Parathyroid adenoma (tissue), 2 donors: Measurements from ENCODE around the gene TP53AIP1.

ENCODE experiments used
- H2AFZ ChIP-seq: fragments of 300-600 bp; sonication (generic); one replicate; pipeline ENCODE4 v1.7.0; 2017; ENCODE audit warnings: antibody characterized with exemption, mild to moderate bottlenecking
- H3K27ac ChIP-seq: fragments of 300-600 bp; sonication (generic); one replicate; pipeline ENCODE4 v1.7.0; 2017
- H3K27me3 ChIP-seq: fragments of 300-600 bp; sonication (generic); one replicate; pipeline ENCODE4 v1.7.0; 2017; ENCODE audit warnings: low read length; ENCODE audit not compliant: control insufficient read depth, insufficient read depth
- H3K36me3 ChIP-seq: fragments of 300-600 bp; sonication (generic); one replicate; pipeline ENCODE4 v1.7.0; 2017; ENCODE audit warnings: low read length; ENCODE audit not compliant: control insufficient read depth, insufficient read depth
- H3K4me1 ChIP-seq: fragments of 300-600 bp; sonication (generic); one replicate; pipeline ENCODE4 v1.7.0; 2017; ENCODE audit warnings: control low read depth
- H3K4me2 ChIP-seq: fragments of 300-600 bp; sonication (generic); one replicate; pipeline ENCODE4 v1.7.0; 2017; ENCODE audit warnings: low read length
- H3K4me3 ChIP-seq: fragments of 300-600 bp; sonication (generic); one replicate; pipeline ENCODE4 v1.7.0; 2017; ENCODE audit warnings: low read depth, low read length
- H3K79me2 ChIP-seq: fragments of 300-600 bp; sonication (generic); one replicate; pipeline ENCODE4 v1.7.0; 2017; ENCODE audit warnings: control low read depth
- H3K9ac ChIP-seq: fragments of 300-600 bp; sonication (generic); one replicate; pipeline ENCODE4 v1.7.0; 2017; ENCODE audit warnings: mild to moderate bottlenecking
- H3K9me3 ChIP-seq: fragments of 300-600 bp; sonication (generic); one replicate; pipeline ENCODE4 v1.7.0; 2017; ENCODE audit warnings: low read length; ENCODE audit not compliant: control insufficient read depth
- TF ChIP-seq, protein P1 (sequence below): fragments of 300-600 bp; sonication (generic); IDR thresholded peaks from one replicate; pipeline ENCODE4 v1.7.0; 2017; ENCODE audit warnings: antibody characterized with exemption, mild to moderate bottlenecking
- donor health status: primary hyperparathyroidism.

The TP53AIP1 gene

GRCh38 chr11:128919216-128919615 is 23.5 kb downstream of the TP53AIP1 start:
- no peak overlapping the region for H3K4me3 ChIP-seq
- no peak overlapping the region for H3K27ac ChIP-seq
- H2AFZ ChIP-seq = no peak overlapping the region
- TF ChIP-seq, protein P1, sequence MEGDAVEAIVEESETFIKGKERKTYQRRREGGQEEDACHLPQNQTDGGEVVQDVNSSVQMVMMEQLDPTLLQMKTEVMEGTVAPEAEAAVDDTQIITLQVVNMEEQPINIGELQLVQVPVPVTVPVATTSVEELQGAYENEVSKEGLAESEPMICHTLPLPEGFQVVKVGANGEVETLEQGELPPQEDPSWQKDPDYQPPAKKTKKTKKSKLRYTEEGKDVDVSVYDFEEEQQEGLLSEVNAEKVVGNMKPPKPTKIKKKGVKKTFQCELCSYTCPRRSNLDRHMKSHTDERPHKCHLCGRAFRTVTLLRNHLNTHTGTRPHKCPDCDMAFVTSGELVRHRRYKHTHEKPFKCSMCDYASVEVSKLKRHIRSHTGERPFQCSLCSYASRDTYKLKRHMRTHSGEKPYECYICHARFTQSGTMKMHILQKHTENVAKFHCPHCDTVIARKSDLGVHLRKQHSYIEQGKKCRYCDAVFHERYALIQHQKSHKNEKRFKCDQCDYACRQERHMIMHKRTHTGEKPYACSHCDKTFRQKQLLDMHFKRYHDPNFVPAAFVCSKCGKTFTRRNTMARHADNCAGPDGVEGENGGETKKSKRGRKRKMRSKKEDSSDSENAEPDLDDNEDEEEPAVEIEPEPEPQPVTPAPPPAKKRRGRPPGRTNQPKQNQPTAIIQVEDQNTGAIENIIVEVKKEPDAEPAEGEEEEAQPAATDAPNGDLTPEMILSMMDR = no peak
- H3K4me1 ChIP-seq = no peaks in the 10 kb centered on the region
- no peak overlapping the region for H3K4me2 ChIP-seq
- no peaks in the 10 kb centered on the region for H3K79me2 ChIP-seq
- H3K36me3 ChIP-seq = no peaks in the 10 kb centered on the region
- no peaks in the 10 kb centered on the region for H3K27me3 ChIP-seq
- no peak overlapping the region for H3K9ac ChIP-seq
- H3K9me3 ChIP-seq = no peaks in the 10 kb centered on the region

GRCh38 chr11:128917144-128917724 is 25.4 kb downstream of the TP53AIP1 start:
- Histone ChIP-seq H3K27me3 (no peaks in the 10 kb centered on the region), H3K36me3 (no peaks in the 10 kb centered on the region), H2AFZ (no peak overlapping the region), H3K79me2 (no peaks in the 10 kb centered on the region), H3K4me3 (no peak overlapping the region), H3K27ac (no peak overlapping the region), H3K4me1 (no peaks in the 10 kb centered on the region), H3K4me2 (no peak overlapping the region), H3K9me3 (no peaks in the 10 kb centered on the region), H3K9ac (no peak overlapping the region)
- TF ChIP-seq, protein P1 = no peak

DNA sequence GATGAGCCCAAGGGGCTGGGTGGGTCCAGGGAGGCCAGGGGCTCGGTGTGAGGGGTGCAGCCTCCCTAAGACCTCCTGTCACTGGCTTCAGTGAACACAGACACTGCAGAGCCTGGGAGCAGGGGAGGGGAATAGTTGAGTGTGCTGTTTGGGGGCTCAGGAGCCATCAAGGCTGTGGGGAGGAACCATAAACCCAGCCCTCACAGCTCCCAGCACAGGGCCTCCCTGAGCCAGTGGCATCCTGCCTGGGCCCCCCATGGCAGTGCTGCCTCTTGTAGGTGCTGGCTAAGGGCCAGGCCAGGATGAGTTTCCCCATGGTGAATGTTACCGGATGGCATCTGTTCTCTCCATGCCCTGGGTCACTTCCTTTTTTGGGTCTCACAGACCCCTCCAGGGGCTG is 26.0 kb downstream of the TP53AIP1 start:
- no peak overlapping the region for H3K27ac ChIP-seq
- H3K4me3 ChIP-seq = no peak overlapping the region
- no peaks in the 10 kb centered on the region for H3K9me3 ChIP-seq
- TF ChIP-seq, protein P1 = no peak
- no peaks in the 10 kb centered on the region for H3K4me1 ChIP-seq
- no peak overlapping the region for H3K9ac ChIP-seq
- no peaks in the 10 kb centered on the region for H3K27me3 ChIP-seq
- no peaks in the 10 kb centered on the region for H3K79me2 ChIP-seq
- no peaks in the 10 kb centered on the region for H3K36me3 ChIP-seq
- no peak overlapping the region for H3K4me2 ChIP-seq
- H2AFZ ChIP-seq = no peak overlapping the region

DNA sequence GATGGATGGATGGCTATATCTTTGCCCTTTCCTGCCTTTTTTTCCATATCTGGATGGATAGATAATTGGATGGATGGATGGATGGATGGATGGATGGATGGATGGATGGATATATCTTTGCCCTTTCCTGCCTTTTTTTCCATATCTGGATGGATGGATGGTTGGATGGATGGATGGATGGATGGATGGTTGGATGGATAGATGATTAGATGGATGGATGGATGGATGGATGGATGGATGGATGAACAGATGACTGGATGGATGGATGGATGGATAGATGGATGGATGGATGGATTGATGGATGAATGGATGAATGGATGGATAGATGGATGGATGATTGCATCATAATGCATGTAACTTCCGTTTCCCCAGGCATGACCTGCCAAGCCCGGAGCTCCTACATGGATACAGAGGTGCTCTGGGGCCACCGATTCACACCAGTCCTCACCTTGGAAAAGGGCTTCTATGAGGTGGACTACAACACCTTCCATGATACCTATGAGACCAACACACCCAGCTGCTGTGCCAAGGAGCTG is 26.6 kb downstream of the TP53AIP1 start:
- Histone ChIP-seq H3K9ac (no peak overlapping the region), H3K4me2 (no peak overlapping the region), H3K27ac (no peak overlapping the region), H3K4me1 (no peaks in the 10 kb centered on the region), H2AFZ (no peak overlapping the region), H3K79me2 (no peaks in the 10 kb centered on the region), H3K36me3 (no peaks in the 10 kb centered on the region), H3K9me3 (no peaks in the 10 kb centered on the region), H3K4me3 (no peak overlapping the region), H3K27me3 (no peaks in the 10 kb centered on the region)
- TF ChIP-seq, protein P1 = no peak

DNA sequence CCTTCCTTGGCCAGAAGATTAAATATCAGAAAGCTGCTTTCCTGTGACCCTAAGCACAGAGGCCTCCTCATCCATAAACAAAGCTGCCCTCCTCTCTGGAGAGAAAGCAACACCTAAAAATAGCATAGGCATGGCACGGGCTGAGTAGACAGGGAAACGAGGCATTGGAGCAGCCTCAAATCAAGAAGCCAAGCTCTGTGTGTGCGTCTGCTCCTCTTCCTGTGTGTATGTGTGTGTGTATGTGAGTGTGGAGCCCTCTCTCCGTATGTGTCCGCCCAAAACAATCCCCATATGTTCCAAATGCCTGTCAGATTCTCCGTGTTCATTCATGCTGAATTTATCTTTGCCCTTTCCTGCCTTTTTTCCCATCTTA is 27.5 kb downstream of the TP53AIP1 start:
- Histone ChIP-seq H3K4me2 (no peak overlapping the region), H3K4me1 (no peaks in the 10 kb centered on the region), H3K4me3 (no peak overlapping the region), H2AFZ (no peak overlapping the region), H3K9me3 (no peaks in the 10 kb centered on the region), H3K9ac (no peak overlapping the region), H3K27ac (no peak overlapping the region), H3K36me3 (no peaks in the 10 kb centered on the region), H3K79me2 (no peaks in the 10 kb centered on the region), H3K27me3 (no peaks in the 10 kb centered on the region)
- TF ChIP-seq, protein P1 = no peak
